ENCODE data around the gene FOCAD. TPM values are rescaled to one million over a fixed set of nuclear protein-coding genes. Genes with fewer than 3 reads are reported as not detected.

Gene FOCAD
- total RNA-seq, 2 experiments from 2014 or later: 13.8 to 18.5 TPM

DNA sequence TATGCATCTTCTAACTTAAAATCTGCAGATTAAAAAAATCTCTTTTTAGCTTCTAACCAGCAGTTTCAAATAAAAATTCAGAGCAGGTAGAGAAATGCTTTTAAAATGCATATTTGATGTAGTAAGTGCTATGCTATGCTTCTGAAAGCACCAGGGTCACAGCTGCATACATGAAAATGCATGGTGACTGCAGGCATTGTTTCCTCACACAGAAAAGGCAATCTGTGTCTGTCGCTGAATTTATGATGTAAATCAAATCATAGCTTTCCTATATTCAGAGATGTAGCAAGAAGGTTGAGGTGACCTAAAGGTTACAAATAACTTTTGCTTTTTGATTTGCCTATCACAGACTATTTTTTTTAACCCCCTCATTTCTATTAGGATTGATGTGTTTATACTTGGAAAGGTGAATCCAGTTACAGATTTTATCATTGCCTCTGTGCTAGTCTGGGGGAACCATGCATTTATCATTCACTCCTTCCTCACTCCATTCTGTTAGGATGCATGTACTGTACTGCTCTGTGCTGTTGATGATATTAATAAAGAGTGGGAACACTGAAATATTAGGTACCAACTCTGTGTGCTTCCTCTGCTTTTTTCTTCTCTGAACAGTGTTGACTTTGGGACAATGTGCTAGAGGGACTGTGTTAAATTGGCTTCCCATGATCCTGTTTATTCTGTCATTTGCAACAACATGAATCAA is 65.6 kb downstream of the FOCAD start:
- intact Hi-C loops (cut with micrococcal nuclease; ENCODE audit: unreplicated experiment): no loop called here
- no TSS peak for BruUV-seq (replicated peaks)
- Histone ChIP-seq H3K27ac (ENCODE audit: low read depth, low read length, poor library complexity, severe bottlenecking) (no peak overlapping the region), H3K36me3 (ENCODE audit: insufficient read depth, low read length) (no peaks in the 10 kb centered on the region), H3K4me3 (ENCODE audit: low read depth, low read length, poor library complexity, severe bottlenecking) (no peak overlapping the region), H2AFZ (ENCODE audit: low read length) (no peak overlapping the region), H3K9me3 (ENCODE audit: low read length) (no peaks in the 10 kb centered on the region), H3K79me2 (ENCODE audit: insufficient read depth, low read depth, low read length) (no peaks in the 10 kb centered on the region), H3K4me1 (ENCODE audit: insufficient read depth, low read length, poor library complexity, severe bottlenecking) (no peaks in the 10 kb centered on the region), H4K20me1 (ENCODE audit: insufficient read depth, low read length) (no peaks in the 10 kb centered on the region), H3K9me2 (ENCODE audit: insufficient read depth, low read length) (no peaks in the 10 kb centered on the region), H3K4me2 (ENCODE audit: low read length) (no peak overlapping the region)
- DNase-seq (ENCODE audit: low spot score): no peak
- ChIA-PET POLR2A (no interaction called here), CTCF (ENCODE audit: unreplicated experiment) (no interaction called here)
- TF ChIP-seq, protein P1, sequence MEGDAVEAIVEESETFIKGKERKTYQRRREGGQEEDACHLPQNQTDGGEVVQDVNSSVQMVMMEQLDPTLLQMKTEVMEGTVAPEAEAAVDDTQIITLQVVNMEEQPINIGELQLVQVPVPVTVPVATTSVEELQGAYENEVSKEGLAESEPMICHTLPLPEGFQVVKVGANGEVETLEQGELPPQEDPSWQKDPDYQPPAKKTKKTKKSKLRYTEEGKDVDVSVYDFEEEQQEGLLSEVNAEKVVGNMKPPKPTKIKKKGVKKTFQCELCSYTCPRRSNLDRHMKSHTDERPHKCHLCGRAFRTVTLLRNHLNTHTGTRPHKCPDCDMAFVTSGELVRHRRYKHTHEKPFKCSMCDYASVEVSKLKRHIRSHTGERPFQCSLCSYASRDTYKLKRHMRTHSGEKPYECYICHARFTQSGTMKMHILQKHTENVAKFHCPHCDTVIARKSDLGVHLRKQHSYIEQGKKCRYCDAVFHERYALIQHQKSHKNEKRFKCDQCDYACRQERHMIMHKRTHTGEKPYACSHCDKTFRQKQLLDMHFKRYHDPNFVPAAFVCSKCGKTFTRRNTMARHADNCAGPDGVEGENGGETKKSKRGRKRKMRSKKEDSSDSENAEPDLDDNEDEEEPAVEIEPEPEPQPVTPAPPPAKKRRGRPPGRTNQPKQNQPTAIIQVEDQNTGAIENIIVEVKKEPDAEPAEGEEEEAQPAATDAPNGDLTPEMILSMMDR (conservative IDR thresholded peaks at IDR 0.05; ENCODE audit: low read length): no peak
- no peak for TF ChIP-seq EZH2phosphoT487 (IDR thresholded peaks at IDR 0.05; ENCODE audit: borderline replicate concordance, low read depth, low read length)

DNA sequence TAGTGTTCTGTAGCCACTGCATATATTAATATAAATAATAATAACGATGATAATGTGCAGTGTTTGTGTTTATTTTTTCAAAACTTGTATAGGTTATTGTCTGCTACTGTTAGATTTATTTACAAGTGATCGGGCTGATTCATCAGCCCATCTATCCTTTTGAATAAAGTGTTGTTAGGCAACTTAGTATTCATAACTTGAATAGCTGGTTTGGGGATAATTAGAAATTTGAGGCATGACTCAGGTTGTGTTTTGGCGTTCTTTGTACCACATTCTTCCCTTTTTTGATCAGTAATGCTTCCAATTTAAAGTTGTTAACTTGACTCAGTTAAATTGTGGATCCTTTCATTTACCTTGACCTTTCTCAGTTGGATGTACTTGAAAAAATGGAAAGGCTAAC is 69.7 kb downstream of the FOCAD start:
- no peak for TF ChIP-seq EZH2phosphoT487 (IDR thresholded peaks at IDR 0.05; ENCODE audit: borderline replicate concordance, low read depth, low read length)
- TF ChIP-seq, protein P1 (conservative IDR thresholded peaks at IDR 0.05; ENCODE audit: low read length): no peak
- DNase-seq (ENCODE audit: low spot score): no peak
- H3K36me3 ChIP-seq (ENCODE audit: insufficient read depth, low read length): no peaks in the 10 kb centered on the region
- no peaks in the 10 kb centered on the region for H4K20me1 ChIP-seq (ENCODE audit: insufficient read depth, low read length)
- H3K4me1 ChIP-seq (ENCODE audit: insufficient read depth, low read length, poor library complexity, severe bottlenecking): no peaks in the 10 kb centered on the region
- BruUV-seq (replicated peaks): no TSS peak
- H3K27ac ChIP-seq (ENCODE audit: low read depth, low read length, poor library complexity, severe bottlenecking): no peak overlapping the region
- intact Hi-C loops (cut with micrococcal nuclease; ENCODE audit: unreplicated experiment): no loop called here
- CTCF ChIA-PET (ENCODE audit: unreplicated experiment): no interaction called here
- no peak overlapping the region for H3K4me2 ChIP-seq (ENCODE audit: low read length)
- POLR2A ChIA-PET: no interaction called here
- H3K4me3 ChIP-seq (ENCODE audit: low read depth, low read length, poor library complexity, severe bottlenecking): no peak overlapping the region
- no peaks in the 10 kb centered on the region for H3K79me2 ChIP-seq (ENCODE audit: insufficient read depth, low read depth, low read length)
- H3K9me3 ChIP-seq (ENCODE audit: low read length): no peaks in the 10 kb centered on the region
- H3K9me2 ChIP-seq (ENCODE audit: insufficient read depth, low read length): no peaks in the 10 kb centered on the region
- H2AFZ ChIP-seq (ENCODE audit: low read length): no peak overlapping the region

GRCh38 chr9:20754556-20754955 is 70.5 kb downstream of the FOCAD start:
- Histone ChIP-seq H3K27ac (ENCODE audit: low read depth, low read length, poor library complexity, severe bottlenecking) (no peak overlapping the region), H3K9me3 (ENCODE audit: low read length) (no peaks in the 10 kb centered on the region), H3K79me2 (ENCODE audit: insufficient read depth, low read depth, low read length) (no peaks in the 10 kb centered on the region), H3K4me1 (ENCODE audit: insufficient read depth, low read length, poor library complexity, severe bottlenecking) (no peaks in the 10 kb centered on the region), H3K9me2 (ENCODE audit: insufficient read depth, low read length) (no peaks in the 10 kb centered on the region), H3K36me3 (ENCODE audit: insufficient read depth, low read length) (no peaks in the 10 kb centered on the region), H3K4me2 (ENCODE audit: low read length) (no peak overlapping the region), H4K20me1 (ENCODE audit: insufficient read depth, low read length) (no peaks in the 10 kb centered on the region), H2AFZ (ENCODE audit: low read length) (no peak overlapping the region), H3K4me3 (ENCODE audit: low read depth, low read length, poor library complexity, severe bottlenecking) (no peak overlapping the region)
- no TSS peak for BruUV-seq (replicated peaks)
- CTCF ChIA-PET (ENCODE audit: unreplicated experiment): no interaction called here
- POLR2A ChIA-PET: interaction anchor here (0.6 kb wide), 1 partner anchor 26 kb away, joined by 3 read pairs; no protein-coding TSS in a partner anchor
- no peak for TF ChIP-seq EZH2phosphoT487 (IDR thresholded peaks at IDR 0.05; ENCODE audit: borderline replicate concordance, low read depth, low read length)
- TF ChIP-seq, protein P1 (conservative IDR thresholded peaks at IDR 0.05; ENCODE audit: low read length): no peak
- intact Hi-C loops (cut with micrococcal nuclease; ENCODE audit: unreplicated experiment): no loop called here
- DNase-seq (ENCODE audit: low spot score): no peak
